Measurements from ENCODE around the gene CPSF3. TPM values are rescaled to one million over a fixed set of nuclear protein-coding genes. Genes with fewer than 3 reads are reported as not detected.

The CPSF3 gene
- total and polyA plus RNA-seq, 2 of the 13 experiments (the other 11 are each of a cell fraction or from before 2014, with no cell fraction given) = 19.8 to 93.0 TPM

GRCh38 chr2:9382604-9383235 is 40.7 kb upstream of the CPSF3 start:
- Histone ChIP-seq H3K4me2 (ENCODE audit: low read depth, low read length) (no peak overlapping the region), H3K27me3 (ENCODE audit: control insufficient read depth in 1 of 2, insufficient read depth in 2 of 2, low read length in 2 of 2) (no peaks in the 10 kb centered on the region), H4K20me1 (ENCODE audit: insufficient read depth, low read length) (no peaks in the 10 kb centered on the region), H3K9ac (ENCODE audit: insufficient read depth, low read depth, low read length) (no peak overlapping the region), H3K9me3 (ENCODE audit: low read length) (no peaks in the 10 kb centered on the region), H2AFZ (ENCODE audit: low read length) (no peak overlapping the region), H3K79me2 (ENCODE audit: insufficient read depth, low read length) (no peaks in the 10 kb centered on the region), H3K36me3 (replicated peaks in 1 of 2; ENCODE audit: control insufficient read depth in 1 of 2, insufficient read depth in 2 of 2, low read length in 2 of 2) (peaks cover 5 to 12% of the 10 kb centered on the region in 2 experiments; a peak in 4 of 5 replicates), H3K4me3 (replicated peaks in 1 of 3; ENCODE audit: insufficient read depth in 1 of 3, low read depth in 2 of 3, low read length in 3 of 3) (no peak overlapping the region), H3K4me1 (ENCODE audit: insufficient read depth, low read length) (peaks cover 65% of the 10 kb centered on the region), H3K27ac (ENCODE audit: extremely low read length, insufficient read depth, low read length) (no peak overlapping the region)
- ChIA-PET POLR2A (interaction anchor here (0.6 to 3.0 kb wide), 3 partner anchors 11 to 47 kb away, joined by 3 to 18 read pairs (median 16); partner anchors contain the start of genes CPSF3 and ITGB1BP1), CTCF (ENCODE audit: low intra/inter-chr PET ratio, low total read pairs) (no interaction called here)
- ATAC-seq (no peak), FAIRE-seq (no peak), DNase-seq (ENCODE audit: low spot score) (no peak)
- no TSS peak for BruUV-seq (replicated peaks)
- in situ Hi-C loops (cut with HindIII; ENCODE audit: extremely low pct_ligation_motif_present, low pct_unique_long_range_greater_than_20kb) (no loop called here), intact Hi-C loops (cut with micrococcal nuclease; ENCODE audit: unreplicated experiment) (no loop called here)
- WGBS (ENCODE audit: low lambda C conversion rate) = 96% methylated on average over 6 of the region's 6 CpGs
- no peak for TF ChIP-seq SYNCRIP (IDR thresholded peaks at IDR 0.05; ENCODE audit: insufficient read depth, low read depth, low read length)
- TF ChIP-seq MTA1 (CRISPR knock-in tag; IDR thresholded peaks at IDR 0.05; ENCODE audit: borderline replicate concordance) = no peak
- no peak for TF ChIP-seq TEAD3 (CRISPR knock-in tag; optimal IDR thresholded peaks at IDR 0.05; ENCODE audit: borderline replicate concordance)
- TF ChIP-seq RFX1 (IDR thresholded peaks at IDR 0.05) = no peak
- TF ChIP-seq ZNF839 (CRISPR knock-in tag; IDR thresholded peaks at IDR 0.05; ENCODE audit: borderline replicate concordance) = no peak
- TF ChIP-seq ATF6 (CRISPR knock-in tag; conservative IDR thresholded peaks at IDR 0.05) = no peak

DNA sequence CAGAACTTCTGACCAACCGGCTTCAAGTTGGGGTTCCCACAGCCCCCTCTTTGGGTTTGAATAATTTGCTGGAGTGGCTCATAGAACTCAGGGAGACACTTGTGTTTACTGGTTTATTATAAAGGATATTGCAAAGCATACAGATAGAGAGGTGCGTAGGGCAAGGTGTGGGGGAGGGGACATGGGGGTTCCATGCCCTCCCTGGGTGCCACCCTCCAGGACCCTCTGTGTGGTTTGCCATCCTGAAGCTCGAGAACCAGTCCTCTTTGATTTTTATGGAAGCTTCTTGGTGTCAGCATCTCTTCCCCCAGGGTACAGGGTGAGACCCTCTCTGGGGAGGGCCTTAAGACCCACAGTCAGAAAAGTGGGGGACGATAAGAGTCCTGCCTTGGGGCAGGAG is 38.9 kb upstream of the CPSF3 start:
- Histone ChIP-seq H3K79me2 (ENCODE audit: insufficient read depth, low read length) (no peaks in the 10 kb centered on the region), H4K20me1 (ENCODE audit: insufficient read depth, low read length) (no peaks in the 10 kb centered on the region), H3K36me3 (replicated peaks in 1 of 2; ENCODE audit: control insufficient read depth in 1 of 2, insufficient read depth in 2 of 2, low read length in 2 of 2) (peaks cover 0 to 21% of the 10 kb centered on the region in 2 experiments; a peak in 3 of 5 replicates), H3K4me3 (replicated peaks in 1 of 3; ENCODE audit: insufficient read depth in 1 of 3, low read depth in 2 of 3, low read length in 3 of 3) (no peak overlapping the region), H3K27ac (ENCODE audit: extremely low read length, insufficient read depth, low read length) (no peak overlapping the region), H3K4me2 (ENCODE audit: low read depth, low read length) (no peak overlapping the region), H3K4me1 (ENCODE audit: insufficient read depth, low read length) (peaks cover 71% of the 10 kb centered on the region), H3K9ac (ENCODE audit: insufficient read depth, low read depth, low read length) (no peak overlapping the region), H2AFZ (ENCODE audit: low read length) (no peak overlapping the region), H3K27me3 (ENCODE audit: control insufficient read depth in 1 of 2, insufficient read depth in 2 of 2, low read length in 2 of 2) (no peaks in the 10 kb centered on the region), H3K9me3 (ENCODE audit: low read length) (no peaks in the 10 kb centered on the region)
- in situ Hi-C loops (cut with HindIII; ENCODE audit: extremely low pct_ligation_motif_present, low pct_unique_long_range_greater_than_20kb) (no loop called here), intact Hi-C loops (cut with micrococcal nuclease; ENCODE audit: unreplicated experiment) (no loop called here)
- ATAC-seq (no peak), DNase-seq (ENCODE audit: low spot score) (no peak), FAIRE-seq (no peak)
- CTCF ChIA-PET (ENCODE audit: low intra/inter-chr PET ratio, low total read pairs) = no interaction called here
- no peak for TF ChIP-seq KAT2B (IDR thresholded peaks at IDR 0.05; ENCODE audit: borderline replicate concordance, low read depth, low read length)
- no peak for TF ChIP-seq PAF1 (CRISPR knock-in tag; IDR thresholded peaks at IDR 0.05)
- TF ChIP-seq PRDM4 (CRISPR knock-in tag; IDR thresholded peaks at IDR 0.05; ENCODE audit: borderline replicate concordance) = no peak
- POLR2A ChIA-PET = interaction anchor here (1.9 kb wide), 1 partner anchor 150 kb away, joined by 4 read pairs; no protein-coding TSS in a partner anchor
- BruUV-seq (replicated peaks) = no TSS peak
- 97% methylated on average over 4 of the region's 4 CpGs for WGBS (ENCODE audit: low lambda C conversion rate)
